GM18873 (cell line): ENCODE data around the gene POLN.
"Not testable (repeated sequence)": the region's sequence is repeated elsewhere in the genome, so short reads cannot be mapped to it uniquely, and the experiment has no call there.

Experiments
- ATAC-seq: cut with Tn5 transposase; IDR thresholded peaks from one replicate; pipeline ENCODE4 v1.9.1; 2021; ENCODE audit warnings: mild to moderate bottlenecking, moderate library complexity, moderate number of reproducible peaks; ENCODE audit not compliant: unreplicated experiment, low FRiP score

Gene POLN

DNA sequence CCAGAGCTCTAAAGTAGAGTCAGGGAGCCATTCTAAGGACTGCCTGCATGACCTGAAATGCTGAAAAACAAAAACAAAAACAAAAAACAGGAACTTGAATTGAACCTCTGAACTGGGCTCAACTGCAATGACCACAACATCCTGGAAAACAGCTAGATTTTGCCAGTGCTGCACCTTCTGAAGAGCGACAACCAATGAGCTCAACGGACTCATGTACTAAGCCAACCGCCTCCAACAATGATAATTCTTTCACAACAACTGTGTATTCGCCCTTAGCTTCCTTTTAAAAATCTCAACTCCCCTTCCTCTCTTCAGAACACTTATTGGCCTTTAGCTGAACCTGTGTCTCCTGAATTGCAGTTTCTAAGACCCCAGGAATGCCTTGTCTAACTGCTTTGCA, 69.8 kb downstream of the POLN start:
- no peak for ATAC-seq

DNA sequence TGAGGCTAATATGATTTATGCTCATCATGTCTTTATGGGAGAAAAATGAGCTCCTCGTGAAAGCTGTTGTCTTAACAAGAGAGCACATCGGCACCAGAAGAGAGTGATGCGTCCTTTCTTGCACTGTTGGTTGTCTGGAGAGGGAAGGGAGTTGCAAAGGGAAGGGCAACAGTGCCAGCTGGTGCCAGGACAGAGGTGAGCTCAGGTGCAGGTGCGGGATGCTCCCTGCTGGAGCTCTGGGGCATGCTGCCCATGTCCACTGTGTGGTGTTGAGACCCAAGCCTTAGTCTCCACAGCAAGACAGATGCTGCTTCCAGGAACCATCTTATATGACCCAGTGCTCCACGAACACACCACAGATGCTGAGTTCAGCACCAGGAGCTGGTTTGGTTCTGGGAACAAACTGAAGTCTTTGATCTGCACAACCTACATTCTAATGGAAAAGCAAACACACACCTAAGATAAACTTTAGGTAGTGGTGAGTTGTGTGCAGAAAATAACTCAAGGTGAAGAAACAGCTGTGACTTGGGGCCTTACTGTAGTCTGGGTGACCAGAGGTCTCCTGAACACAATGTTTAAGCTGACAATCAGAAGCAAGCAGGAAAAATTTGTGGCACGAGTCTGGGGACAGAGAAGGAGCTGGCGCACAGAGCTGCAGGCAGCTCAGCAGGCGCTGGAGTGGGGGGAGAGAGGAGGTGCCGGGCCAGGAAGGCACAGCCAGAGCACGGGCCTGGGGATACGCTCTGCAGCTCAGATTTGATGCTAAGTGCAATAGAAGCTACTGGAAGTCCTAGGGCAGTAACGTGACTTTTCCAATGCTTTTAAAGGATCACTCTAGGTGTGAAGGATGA, 73.2 kb downstream of the POLN start:
- no peak for ATAC-seq

DNA sequence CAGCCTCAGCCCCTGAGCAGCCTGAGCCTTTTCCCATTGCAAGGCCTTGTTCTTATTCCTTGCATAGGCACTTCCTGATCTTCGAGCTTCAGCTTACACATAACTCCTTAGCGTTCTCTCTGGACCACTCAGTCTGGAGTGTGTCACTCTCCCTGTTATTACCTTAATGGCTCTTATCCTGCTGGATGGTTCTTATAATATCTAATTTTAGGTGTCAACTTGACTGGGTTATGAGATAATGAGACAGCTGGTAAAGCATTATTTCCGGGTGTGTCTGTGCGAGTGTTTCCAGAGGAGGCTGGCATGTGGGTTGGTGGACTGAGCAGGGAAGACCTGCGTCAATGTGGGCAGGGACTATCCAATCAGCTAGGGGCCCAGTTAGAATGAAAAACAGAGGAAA, 75.7 kb downstream of the POLN start:
- ATAC-seq: no peak

DNA sequence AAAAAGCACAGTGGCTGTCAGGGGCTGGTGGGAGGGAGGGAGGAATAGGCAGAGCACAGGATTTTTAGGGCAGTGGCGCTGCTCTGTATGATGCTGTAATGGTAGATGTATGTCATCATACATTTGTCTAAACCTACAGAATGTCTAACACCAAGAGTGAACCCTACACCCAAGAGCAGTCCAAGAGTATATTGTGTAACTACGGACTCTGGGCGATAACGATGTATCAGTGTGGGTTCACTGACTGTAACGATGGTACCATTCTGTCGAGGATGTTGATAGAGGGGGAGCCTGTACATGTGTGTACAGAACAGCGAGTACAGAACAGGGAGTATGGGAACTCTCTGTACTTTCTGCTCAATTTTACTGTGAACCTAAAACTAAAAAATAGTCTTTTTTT, 76.5 kb downstream of the POLN start:
- ATAC-seq: no peak

DNA sequence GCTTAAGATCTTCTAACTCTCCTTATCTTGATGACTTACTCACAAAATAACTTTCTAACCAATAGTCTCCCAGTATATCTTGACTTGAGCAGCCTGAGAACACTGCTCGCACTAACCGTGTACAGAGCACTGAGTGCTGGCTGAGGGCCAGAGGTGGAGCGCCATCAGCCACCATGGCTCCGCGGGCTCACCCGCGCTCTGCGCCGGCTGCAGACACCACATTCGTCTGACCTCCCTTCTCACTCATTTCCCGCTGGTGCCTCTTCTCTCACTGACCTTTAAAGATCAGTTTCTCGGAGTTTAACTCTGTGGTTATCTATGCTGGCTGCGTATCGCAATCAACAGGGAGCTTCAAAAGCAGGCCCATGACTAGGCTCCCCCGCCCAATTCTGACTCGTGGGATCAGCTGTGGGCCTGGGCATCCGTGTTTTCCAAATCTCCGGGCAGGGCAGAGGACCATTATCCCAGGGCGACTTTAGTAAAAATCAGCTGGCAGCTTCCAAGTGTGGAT, 78.6 kb downstream of the POLN start:
- no peak for ATAC-seq

DNA sequence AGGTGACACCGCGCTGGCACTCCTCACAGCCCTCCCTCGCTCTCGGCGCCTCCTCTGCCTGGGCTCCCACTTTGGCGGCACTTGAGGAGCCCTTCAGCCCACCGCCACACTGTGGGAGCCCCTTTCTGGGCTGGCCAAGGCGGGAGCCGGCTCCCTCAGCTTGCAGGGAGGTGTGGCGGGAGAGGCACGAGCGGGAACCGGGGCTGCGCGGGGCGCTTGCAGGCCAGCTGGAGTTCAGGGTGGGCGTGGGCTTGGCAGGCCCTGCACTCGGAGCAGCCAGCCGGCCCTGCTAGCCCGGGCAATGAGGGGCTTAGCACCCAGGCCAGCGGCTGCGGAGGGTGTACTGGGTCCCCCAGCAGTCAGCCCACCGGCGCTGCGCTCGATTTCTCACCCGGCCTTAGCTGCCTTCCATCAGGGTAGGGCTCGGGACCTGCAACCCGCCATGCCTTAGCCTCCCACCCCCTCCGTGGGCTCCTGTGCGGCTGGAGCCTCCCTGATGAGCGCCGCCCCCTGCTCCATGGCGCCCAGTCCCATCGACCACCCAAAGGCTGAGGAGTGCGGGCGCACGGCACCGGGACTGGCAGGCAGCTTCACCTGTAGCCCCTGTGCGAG, 80.7 kb downstream of the POLN start:
- not testable (repeated sequence) for ATAC-seq

DNA sequence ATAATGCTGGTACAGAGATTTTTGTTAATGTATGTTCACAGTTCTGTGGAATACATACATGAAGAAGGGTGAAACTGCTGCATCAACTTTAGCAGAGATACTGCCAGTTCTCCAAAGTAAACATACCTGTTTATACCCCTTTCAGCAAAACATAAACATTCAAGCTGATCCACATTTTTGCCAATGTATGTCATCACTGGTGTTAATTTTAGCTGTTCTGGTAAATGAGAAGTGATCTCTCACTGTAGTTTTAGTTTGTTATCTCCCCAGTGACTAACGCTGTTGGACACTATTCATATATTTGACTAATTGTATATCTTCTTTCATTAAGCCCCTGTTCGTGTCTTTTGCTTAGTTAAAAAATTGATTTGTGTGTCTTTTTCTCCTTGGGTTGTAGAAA, 82.0 kb downstream of the POLN start:
- no peak for ATAC-seq

DNA sequence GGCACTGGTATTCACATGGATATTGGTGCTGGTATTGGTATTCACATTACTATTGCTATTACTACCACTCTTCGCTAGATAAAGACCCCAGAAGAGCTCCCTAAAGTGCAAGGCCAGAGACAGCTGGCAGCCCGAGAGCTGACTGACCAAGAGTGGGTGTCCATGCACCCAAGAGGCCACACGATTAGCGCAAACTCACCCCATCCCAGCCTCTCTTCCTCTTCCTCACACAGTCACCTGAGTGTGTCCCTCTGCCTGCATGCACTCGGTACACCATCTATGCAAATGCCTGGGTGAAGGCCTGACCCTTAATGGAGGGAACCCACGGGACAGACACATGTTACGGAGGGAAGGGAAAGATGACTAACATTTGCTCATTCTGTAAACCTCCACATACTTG, 86.7 kb downstream of the POLN start:
- ATAC-seq: no peak

DNA sequence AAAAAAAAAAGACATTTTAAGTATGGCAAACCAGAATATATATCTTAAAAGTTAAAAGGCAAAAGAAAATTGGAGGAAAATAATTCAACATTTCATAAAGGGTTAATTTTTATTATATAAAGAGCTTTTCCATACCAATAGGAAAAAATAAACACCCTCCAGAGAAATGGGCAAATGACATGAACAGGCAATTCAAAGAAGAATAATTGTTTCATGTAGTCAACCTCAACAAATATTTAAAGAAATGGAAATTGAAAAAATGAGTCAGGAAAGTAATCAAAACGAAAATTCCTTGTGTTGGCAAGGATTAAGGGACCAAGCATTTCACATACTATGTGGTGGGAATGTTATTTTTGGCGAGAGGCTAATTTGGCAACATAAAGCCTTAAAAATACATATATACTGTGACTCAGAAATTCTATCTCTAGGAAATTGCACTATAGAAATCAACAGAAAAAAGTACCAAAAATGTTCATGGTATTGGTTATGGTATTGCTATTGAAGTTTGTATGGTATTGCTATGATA, 87.6 kb downstream of the POLN start:
- ATAC-seq: no peak

DNA sequence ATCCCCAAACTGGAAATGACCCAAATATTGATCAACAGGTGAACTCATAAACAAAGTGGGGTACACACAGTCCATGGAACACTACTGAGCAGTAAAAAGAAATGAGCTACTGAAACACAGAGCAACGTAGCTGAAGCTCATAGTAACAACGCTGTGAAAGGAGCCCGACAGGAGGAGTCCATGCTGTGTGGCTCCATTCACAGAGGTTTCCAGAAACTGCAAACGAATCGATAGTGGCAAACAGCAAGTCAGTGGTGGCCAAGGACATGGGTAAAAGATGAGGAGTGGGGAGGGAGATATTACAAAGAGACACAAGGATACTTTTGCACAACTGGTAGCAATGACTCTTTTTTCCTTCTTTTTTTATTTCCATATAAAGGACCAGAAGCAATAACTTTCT, 90.4 kb downstream of the POLN start:
- ATAC-seq: no peak

DNA sequence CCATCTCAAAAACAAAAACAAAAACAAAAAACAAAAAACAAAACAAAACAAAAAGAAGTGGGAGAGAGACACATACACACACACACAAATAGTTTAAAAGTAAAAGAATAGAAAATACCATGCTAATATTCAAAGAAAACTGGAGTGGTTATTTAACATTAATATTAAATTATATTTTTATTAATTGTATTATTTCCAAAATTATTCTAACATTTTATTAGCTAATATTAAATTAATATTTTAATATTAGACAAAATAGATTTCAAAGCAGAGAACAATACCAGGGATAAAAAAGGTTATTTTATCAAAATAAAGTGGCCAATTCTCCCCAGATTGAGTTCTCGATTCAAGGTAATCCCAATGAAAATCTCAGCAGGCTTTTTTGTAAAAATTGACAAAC, 91.8 kb downstream of the POLN start:
- ATAC-seq: no peak

DNA sequence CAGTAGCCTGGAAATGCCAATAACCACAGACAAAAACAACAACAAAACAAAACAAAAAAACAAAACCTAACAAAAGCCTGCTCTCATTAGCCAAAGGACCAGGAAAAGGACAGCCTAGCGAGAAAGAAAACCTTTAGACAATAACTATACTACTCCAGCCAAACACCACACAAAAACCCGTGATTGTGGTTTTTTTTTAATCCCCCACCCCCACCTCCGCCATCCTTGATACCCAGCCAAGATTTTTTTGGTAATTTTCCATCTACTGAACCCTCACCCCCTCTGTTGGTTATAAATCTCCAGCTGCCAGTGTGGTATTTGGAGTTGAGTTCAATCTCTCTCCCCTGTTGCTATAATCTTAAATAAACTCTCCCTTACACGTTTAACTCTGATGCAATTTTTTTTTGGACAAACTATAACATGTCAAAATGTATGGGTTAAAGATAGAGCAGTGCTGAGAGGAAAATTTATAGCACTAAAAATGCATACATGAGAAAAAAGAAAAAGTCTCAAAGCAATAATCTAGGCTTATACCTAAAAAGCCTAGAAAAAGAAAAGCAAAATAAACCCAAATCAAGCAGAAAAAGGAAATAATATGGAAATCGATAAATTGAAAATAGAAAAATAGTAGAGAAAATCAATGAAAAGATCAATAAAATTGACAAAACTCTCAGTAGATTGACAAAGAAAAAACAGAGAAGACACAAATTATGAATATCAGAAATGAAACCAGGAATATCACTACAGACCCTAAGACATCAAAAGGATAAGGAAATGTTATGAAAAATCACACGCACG, 99.1 kb downstream of the POLN start:
- no peak for ATAC-seq

DNA sequence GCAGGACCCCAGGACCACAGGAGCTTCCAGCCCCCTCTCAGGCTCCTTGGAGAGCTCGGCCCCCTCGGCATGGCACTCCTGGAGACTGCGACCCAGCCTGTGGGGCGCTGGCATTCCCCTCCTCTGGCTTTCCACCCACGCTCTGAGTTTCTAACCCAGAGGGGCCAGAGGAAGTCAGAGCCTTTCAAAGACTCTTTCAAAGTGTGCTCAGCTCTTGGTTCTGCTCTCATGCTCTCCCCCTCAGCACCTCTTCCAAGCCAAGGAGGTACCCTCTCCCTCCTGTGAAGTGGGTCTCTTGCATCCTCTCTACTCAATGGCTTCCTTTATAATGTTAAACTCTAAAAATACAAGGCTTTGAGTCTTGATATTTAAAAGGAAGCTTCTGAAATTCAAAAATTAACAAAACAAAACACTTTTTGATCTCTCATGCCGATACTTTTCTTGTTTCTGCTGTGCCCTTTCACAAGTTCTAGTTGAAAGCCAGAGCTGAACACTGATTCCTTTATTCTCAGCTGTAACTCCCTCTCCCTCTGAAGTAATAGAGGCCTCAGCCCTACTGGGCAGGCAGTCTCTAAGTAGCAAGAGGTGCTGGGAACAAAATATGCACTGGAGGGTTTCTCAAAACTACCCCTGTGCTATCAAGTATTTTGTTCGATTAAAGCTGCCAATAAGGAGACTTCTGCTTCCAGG, 100.0 kb downstream of the POLN start:
- no peak for ATAC-seq

DNA sequence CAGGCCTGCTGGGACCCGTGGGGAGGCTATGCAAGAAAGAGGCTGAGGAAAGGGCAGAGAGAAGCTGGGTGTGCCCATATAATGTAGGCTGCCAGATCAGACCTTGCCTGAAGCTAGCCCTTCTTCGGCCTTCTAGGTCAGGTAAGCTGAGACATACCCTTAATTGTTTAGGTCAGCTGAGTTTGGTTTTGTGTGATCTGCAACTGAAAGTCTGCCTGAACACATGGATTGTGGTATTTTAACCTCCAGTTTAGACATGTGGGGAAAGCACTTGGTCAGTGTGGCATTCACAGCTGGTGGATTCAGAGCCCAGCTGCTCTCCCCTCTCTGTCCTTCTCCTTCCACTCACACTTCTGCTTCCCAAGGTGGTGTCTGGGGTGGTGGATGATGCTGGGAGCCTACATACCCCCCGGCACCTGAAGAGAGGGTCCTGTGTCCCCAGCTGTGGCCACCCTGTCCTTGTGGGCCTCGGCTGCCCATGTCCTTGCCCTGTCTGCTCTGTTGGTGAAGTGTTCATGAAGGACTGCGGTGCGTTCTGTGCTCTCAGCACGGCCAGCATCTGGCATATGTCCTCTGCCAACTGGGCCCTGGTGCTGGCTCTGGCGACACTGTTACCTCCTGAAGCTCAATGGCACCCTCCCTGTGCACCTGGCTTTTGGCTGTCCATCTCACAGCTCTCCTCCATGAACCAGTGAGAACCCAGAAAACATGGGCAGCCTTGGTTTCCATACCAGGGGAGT, 100.7 kb downstream of the POLN start:
- ATAC-seq: no peak

DNA sequence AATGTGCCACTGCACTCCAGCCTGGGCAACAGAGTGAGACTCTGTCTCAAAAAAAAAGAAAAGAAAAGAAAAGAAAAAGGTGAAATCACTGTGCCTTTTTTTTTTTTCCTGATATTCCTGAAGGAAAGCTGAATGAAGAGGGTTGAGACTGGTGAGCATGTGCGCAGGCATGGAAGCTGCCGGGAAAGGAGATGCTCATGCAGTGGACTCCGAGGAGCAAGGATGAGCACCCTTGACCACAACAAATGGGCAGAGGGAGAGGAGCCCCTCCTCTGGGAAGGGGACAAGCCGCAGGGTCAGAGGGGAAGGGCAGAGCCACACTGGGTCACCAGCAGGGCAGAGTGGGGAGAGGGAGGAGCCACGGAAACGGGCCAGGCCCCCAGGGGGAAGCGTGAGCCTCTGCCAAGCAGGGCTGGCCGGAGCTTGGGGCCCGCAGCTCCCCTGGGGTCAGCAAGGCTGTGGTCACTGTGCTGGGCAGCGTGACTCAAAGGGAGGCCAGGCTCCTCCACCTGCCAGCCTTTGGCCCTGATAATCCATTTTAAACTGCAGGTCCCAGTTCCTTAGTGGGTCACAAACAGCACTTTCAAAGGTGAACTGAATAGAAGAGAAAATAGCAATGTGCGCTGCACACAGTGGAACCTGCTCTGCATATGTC, 102.9 kb downstream of the POLN start:
- ATAC-seq: no peak

DNA sequence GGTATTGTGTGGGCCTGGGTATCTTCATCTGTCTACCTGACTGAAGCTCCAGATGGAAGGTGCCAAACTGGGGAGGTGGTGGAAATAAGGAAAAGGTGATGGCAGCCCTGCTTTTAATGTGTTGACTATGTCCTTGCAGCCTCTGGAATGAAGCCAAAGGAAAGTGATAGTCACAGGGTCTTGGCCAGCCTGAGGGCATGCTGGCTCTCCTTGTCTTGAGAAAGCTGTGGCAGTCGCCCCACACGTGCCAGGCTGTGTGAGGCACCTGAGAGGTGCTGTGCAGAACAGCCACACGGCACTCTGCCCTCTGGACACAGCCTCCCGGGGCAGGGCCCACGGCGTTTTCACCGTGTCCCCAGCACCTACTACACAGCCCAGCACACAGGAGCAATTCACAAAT, 105.2 kb downstream of the POLN start:
- ATAC-seq: no peak

DNA sequence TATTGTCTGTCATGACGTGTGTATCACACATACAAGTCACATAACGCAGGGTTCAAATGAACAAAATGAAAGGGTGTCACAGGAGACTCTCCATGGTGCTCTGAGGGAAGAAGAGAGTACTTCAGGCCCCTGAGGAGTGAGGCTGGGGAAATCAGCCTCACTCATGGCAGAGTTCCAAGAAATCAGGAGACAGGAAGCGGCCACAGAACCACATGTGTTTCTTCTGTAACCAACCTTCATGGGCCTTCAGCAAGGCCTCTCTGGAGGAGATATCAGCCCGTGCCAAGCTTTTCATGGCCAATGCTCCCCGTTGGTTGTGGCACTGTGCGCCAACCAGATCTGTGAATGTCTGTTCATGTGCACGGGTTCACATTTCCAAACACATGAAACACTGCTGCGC, 106.8 kb downstream of the POLN start:
- no peak for ATAC-seq

DNA sequence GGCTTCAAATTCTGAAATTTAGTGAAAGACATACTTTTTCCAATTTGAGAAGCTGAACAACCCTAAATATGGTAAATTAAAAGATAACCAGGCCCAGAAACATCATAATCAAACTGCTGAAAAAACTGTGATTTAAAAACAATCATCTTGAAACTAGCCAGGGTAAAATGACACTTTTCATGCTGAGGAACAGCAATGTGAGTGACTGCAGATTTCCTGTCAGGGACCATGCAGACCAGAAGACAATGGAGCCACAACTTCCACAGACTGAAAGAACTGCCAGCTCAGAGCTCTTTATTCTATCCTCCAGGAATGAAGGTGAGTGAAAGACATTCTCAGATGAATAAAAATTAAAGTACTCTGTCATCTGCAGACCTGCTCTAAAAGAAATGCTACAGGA, 109.5 kb downstream of the POLN start:
- ATAC-seq: no peak

DNA sequence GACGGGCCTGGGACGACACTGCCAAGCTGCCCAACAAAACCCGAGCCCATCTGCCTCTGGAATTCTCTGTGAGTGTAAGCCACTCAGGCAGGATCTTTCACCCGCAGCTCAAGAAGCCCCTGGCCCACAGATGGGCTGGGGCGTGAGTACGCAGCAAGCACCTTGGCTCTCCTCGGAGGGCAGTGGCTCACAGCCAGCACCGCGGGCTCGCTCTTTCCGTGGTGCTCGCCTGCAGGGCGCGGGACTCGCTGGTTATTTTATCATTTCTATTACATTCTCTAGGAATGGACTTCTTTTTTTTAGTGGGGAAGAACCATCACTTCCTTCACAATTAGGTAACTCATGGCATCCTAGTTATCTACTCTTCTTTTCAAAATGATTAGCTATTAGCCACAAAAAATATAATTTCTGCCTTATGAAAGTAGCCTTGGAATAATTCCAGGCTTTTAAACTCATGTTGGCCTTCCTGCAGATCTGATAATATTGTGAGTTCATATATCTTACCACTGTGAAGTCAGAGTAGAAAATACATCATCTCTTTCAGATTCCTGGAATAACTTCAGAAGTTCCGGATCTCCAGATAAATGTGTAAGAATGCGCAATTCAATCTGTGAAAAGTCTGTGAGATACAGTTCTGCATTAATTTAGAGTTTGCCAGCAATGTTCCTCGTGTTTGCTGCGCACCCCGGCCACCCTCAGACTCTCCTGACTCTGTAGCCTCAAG, 114.2 kb downstream of the POLN start:
- ATAC-seq: no peak
